Common myeloid progenitor, CD34-positive (primary cell): ENCODE measurements around the gene KLHL29.
A peak's percentile ranks its signal among the peaks of the same experiment; 100 is the strongest.

Experiments used
- CTCF ChIA-PET: fragments of 350-600 bp; sonication (Branson Sonifier 250); formaldehyde crosslinking; loops from one replicate; lab custom pipeline; 2021; ENCODE audit warnings: antibody characterized with exemption; lab: Charles Lee
- POLR2A ChIA-PET: fragments of 350-600 bp; sonication (Branson Sonifier 250); formaldehyde crosslinking; loops from one replicate; lab custom pipeline; 2021; ENCODE audit warnings: antibody characterized with exemption; lab: Charles Lee
- DNase-seq, 3 donors: peaks; one replicate each; pipeline versions ENCODE4 v3.0.0 to v3.0.0-alpha.2; 2013
- H3K27ac ChIP-seq, 2 experiments: 1 replicate in 1 of 2; 2 replicates in 1 of 2; pipeline ENCODE4 v1.7.0; 2013; ENCODE audit warnings: inconsistent platforms in 2 of 2, low read length in 2 of 2, mild to moderate bottlenecking in 2 of 2, low read depth in 1 of 2, moderate library complexity in 1 of 2; ENCODE audit not compliant: severe bottlenecking in 2 of 2, insufficient read depth in 1 of 2, poor library complexity in 1 of 2
- H3K27me3 ChIP-seq, 5 experiments: replicated peaks in 2 of 5; 1 replicate in 3 of 5; 2 replicates in 2 of 5; pipeline versions ENCODE4 v1.6.1 to v1.7.0; 2013; ENCODE audit warnings: low read length in 4 of 5, mild to moderate bottlenecking in 2 of 5, moderate library complexity in 2 of 5, inconsistent platforms in 1 of 5; ENCODE audit not compliant: insufficient read depth in 5 of 5, control insufficient read depth in 4 of 5
- H3K36me3 ChIP-seq, 4 experiments: 1 replicate in 2 of 4; 2 replicates in 2 of 4; pipeline versions ENCODE4 v1.6.1 to v1.7.0; 2013; ENCODE audit warnings: low read length in 3 of 4, control low read depth in 1 of 4, mild to moderate bottlenecking in 1 of 4; ENCODE audit not compliant: control insufficient read depth in 4 of 4, insufficient read depth in 4 of 4
- H3K4me1 ChIP-seq, 4 experiments: 1 replicate in 3 of 4; 2 replicates in 1 of 4; pipeline versions ENCODE4 v1.6.1 to v1.7.1; 2013; ENCODE audit warnings: low read length in 3 of 4, mild to moderate bottlenecking in 3 of 4, control low read depth in 1 of 4, inconsistent platforms in 1 of 4, moderate library complexity in 1 of 4; ENCODE audit not compliant: control insufficient read depth in 4 of 4, insufficient read depth in 4 of 4; ENCODE audit errors: control extremely low read depth in 1 of 4
- H3K4me3 ChIP-seq, 7 experiments: 1 replicate in 4 of 7; 2 replicates in 3 of 7; pipeline versions ENCODE4 v1.5.1 to v1.7.0; 2013; ENCODE audit warnings: mild to moderate bottlenecking in 7 of 7, low read length in 6 of 7, moderate library complexity in 6 of 7, inconsistent platforms in 2 of 7, low read depth in 2 of 7, control low read depth in 1 of 7; ENCODE audit not compliant: insufficient read depth in 4 of 7, control insufficient read depth in 1 of 7; ENCODE audit errors: extremely low read depth in 1 of 7
- H3K9me3 ChIP-seq, 5 experiments: 1 replicate in 4 of 5; 2 replicates in 1 of 5; pipeline versions ENCODE4 v1.6.1 to v1.7.1; 2013; ENCODE audit warnings: low read length in 4 of 5, mild to moderate bottlenecking in 2 of 5, inconsistent platforms in 1 of 5, low read depth in 1 of 5, moderate library complexity in 1 of 5; ENCODE audit not compliant: control insufficient read depth in 4 of 5, insufficient read depth in 2 of 5; ENCODE audit errors: control extremely low read depth in 1 of 5
- WGBS: methylation state at CpG from one replicate; pipeline ENCODE4 v1.1.5; 2013; ENCODE audit not compliant: insufficient coverage; 5-methylcytosine and 5-hydroxymethylcytosine counted together

The KLHL29 gene

DNA sequence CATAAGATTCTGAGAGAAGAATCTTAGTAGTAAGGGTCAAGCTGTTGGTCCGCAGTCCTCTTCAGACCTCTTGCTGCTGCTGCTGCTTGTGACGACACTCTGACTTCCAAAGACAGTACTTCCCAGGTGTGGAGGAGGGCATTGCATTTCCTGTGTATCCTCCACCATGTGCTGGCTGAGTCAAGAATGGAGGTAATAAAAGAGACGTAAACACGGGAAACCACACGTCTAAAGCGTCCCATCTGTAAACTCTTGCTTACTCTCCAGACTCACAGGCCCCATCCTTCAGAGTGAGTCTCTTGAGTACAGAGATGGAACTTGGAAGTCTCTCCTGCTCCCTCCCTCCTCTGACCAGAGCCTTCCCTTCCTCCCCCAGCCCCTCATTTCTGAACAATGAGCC is 25.6 kb downstream of the KLHL29 start:
- H3K4me3 ChIP-seq: no peak overlapping the region
- ChIA-PET CTCF (no interaction called here), POLR2A (no interaction called here)
- 93% methylated on average over 3 of the region's 6 CpGs for WGBS
- peaks cover 0 to 18% (median 11%) of the 10 kb centered on the region in 5 experiments for H3K27me3 ChIP-seq
- H3K4me1 ChIP-seq: no peaks in the 10 kb centered on the region
- H3K36me3 ChIP-seq: no peaks in the 10 kb centered on the region
- DNase-seq: no peak
- no peaks in the 10 kb centered on the region for H3K9me3 ChIP-seq
- H3K27ac ChIP-seq: no peak overlapping the region

DNA sequence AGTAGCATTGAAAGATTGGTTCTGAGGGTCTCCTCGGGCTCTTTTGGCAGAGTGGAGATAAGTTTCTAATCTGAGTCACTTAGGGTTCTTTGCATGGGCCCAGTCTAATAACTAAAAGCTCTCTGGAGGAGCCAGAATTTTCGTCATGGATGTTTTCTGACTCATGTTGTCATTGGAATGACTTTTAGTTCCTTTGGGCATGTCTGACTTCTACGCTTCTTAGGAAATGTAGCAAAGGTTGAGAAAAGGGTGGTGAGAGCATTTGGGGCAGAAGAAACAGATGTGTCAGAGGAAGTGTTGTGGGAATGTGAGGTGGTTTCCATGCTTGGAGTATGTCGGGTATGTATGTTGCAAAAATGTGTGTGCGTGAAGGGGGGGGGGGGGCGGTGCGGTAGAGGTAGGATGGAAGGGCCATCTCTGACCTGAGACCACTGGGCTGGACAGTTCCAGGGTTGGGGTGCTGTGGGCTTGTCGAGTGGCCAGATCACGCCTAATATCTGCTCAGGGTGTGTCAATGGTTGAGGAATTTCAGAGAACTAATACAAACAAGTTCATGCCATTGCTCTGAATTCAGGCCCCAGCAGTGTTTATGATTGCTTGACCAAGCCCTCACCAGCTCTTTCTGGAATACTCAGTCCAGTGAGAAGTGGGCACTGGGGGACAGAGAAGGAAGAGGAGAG is 26.9 kb downstream of the KLHL29 start:
- Histone ChIP-seq H3K27ac (no peak overlapping the region), H3K4me3 (no peak overlapping the region), H3K4me1 (no peaks in the 10 kb centered on the region), H3K27me3 (peaks cover 0 to 22% (median 11%) of the 10 kb centered on the region in 5 experiments), H3K9me3 (no peaks in the 10 kb centered on the region), H3K36me3 (no peaks in the 10 kb centered on the region)
- ChIA-PET CTCF (interaction anchor here (1.0 kb wide), 1 partner anchor 8 kb away, joined by 3 read pairs; no protein-coding TSS in a partner anchor), POLR2A (no interaction called here)
- DNase-seq: no peak
- 92% methylated on average over 9 of the region's 9 CpGs for WGBS

DNA sequence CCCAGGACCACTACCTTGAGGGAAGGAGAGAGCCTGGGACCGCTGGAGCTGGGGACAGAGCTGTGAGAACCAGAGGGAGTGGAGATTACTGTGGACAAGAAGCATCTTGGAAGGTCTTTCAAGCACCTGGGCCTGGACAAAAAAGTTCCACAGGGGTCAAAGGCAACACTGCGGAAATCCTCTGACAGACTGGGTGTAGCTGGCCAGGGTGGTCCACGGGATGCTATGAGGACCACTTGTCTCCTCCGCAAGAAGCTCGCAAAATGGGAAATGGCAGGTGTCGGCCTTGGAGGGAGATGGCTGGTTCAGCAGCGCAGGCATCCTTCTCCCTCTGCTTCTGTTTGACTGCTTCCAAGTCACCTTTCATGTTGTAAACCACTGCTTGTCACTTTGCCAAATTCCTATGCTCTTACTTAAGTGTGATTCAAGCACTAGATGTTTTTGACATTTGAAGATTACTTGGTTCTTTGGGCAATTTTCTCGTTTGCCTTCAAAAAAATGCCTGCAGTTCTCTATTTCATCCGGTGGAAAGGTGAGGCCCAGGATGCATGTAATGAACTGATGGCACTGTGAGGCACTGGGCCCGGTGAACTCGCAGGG is 27.7 kb downstream of the KLHL29 start:
- CTCF ChIA-PET: interaction anchor here (1.0 kb wide), 1 partner anchor 8 kb away, joined by 3 read pairs; no protein-coding TSS in a partner anchor
- WGBS: 78% methylated on average over 11 of the region's 11 CpGs
- H3K4me3 ChIP-seq: no peak overlapping the region
- DNase-seq: no peak
- H3K36me3 ChIP-seq: no peaks in the 10 kb centered on the region
- no peaks in the 10 kb centered on the region for H3K9me3 ChIP-seq
- H3K27ac ChIP-seq: no peak overlapping the region
- no peaks in the 10 kb centered on the region for H3K4me1 ChIP-seq
- peaks cover 0 to 28% (median 11%) of the 10 kb centered on the region in 5 experiments for H3K27me3 ChIP-seq
- POLR2A ChIA-PET: no interaction called here

DNA sequence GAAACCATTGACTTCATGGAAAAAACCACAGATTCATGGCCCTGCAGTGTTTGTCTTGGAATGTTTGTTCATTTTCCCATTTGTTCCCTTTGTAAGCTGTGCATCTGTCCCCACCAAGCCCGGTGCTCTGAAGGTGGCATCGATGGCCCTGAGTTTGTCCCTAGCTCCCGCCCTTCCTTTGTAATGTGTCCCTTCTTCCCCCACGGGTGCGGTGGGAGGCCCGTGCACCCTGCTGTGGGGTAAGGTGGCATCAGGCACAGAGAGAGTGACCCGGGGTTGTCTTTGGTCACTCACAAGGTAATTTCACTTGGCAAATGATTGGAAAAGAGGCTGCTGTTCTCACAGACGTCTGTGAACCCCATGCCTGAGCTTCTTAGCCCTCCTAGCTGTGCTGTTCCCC is 28.7 kb downstream of the KLHL29 start:
- Histone ChIP-seq H3K27me3 (peaks cover 0 to 36% (median 11%) of the 10 kb centered on the region in 5 experiments), H3K4me3 (no peak overlapping the region), H3K9me3 (no peaks in the 10 kb centered on the region), H3K4me1 (no peaks in the 10 kb centered on the region), H3K36me3 (no peaks in the 10 kb centered on the region), H3K27ac (no peak overlapping the region)
- no peak for DNase-seq
- ChIA-PET POLR2A (no interaction called here), CTCF (interaction anchor here (0.8 kb wide), 1 partner anchor 10 kb away, joined by 3 read pairs; no protein-coding TSS in a partner anchor)
- WGBS: 97% methylated on average over 5 of the region's 8 CpGs

DNA sequence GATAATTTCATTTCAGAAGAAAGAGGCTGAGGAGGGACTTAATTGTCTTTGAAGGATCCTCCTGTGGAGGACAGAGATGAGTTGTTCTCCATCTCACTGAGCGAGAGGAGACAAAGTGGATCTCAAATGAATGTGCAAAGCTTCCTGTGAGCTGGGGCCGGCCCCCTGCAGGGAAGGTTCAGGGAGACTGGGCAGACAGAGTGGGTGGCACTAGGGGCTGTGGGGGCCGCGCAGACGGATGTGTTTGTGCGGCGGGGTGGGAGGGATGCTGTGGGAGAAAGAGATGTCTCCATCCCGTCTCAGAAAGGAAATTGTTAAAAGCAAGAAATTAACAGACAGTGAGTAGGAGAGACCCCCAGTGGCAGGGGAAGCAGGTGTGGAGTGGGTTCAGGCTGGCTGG is 29.1 kb downstream of the KLHL29 start:
- CTCF ChIA-PET: interaction anchor here (0.8 to 1.2 kb wide), 2 partner anchors 10 to 64 kb away, joined by 3 read pairs; no protein-coding TSS in a partner anchor
- no peak overlapping the region for H3K27ac ChIP-seq
- POLR2A ChIA-PET: no interaction called here
- DNase-seq: no peak
- no peaks in the 10 kb centered on the region for H3K4me1 ChIP-seq
- H3K9me3 ChIP-seq: no peaks in the 10 kb centered on the region
- H3K4me3 ChIP-seq: no peak overlapping the region
- peaks cover 0 to 41% (median 11%) of the 10 kb centered on the region in 5 experiments for H3K27me3 ChIP-seq
- H3K36me3 ChIP-seq: no peaks in the 10 kb centered on the region
- WGBS: 96% methylated on average over 8 of the region's 8 CpGs

DNA sequence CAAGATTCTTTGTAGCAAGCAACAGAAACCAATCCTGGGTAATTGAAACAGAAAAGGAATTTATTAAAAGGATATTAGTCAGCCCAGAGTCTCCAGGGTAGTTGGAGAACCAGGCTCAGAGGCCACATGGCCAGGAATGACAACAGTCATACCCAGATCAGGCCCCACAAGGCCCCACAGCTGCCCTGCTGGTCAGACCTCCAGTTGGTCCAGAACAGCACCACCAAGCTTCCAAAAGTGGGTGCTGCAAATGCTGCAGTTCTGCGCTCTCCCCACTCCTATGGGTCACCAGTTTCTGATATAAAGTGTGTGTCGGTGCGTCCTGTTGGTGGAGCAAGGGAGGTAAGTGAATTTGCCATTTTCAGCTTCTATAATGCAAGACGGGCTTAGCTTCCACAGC is 29.9 kb downstream of the KLHL29 start:
- CTCF ChIA-PET: interaction anchor here (1.0 to 1.2 kb wide), 3 partner anchors 12 to 63 kb away, joined by 3 to 4 read pairs (median 3); no protein-coding TSS in a partner anchor
- no peaks in the 10 kb centered on the region for H3K4me1 ChIP-seq

DNA sequence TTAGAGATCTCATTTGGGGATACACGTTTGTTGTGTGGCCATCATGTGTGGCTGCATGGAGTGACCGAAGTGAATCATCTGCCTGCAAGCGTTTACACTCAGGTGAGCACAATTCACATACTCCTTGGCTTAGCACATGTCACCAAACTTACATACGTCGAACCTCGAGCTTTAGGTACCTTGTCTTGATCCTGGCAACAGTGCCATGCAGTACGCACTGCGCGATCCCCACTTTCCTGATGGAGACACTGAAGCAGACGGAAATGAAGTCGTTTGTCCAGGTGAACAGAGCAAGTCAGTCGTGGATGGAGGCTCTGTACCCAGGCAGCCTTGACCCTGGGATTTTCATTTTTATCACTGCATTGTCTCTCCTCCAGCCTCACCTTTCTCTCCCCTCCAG is 32.3 kb downstream of the KLHL29 start:
- CTCF ChIA-PET: interaction anchor here (1.3 kb wide), 1 partner anchor 12 kb away, joined by 3 read pairs; no protein-coding TSS in a partner anchor
- no peak overlapping the region for H3K27ac ChIP-seq
- H3K9me3 ChIP-seq: no peaks in the 10 kb centered on the region
- no peaks in the 10 kb centered on the region for H3K36me3 ChIP-seq
- DNase-seq: no peak
- H3K4me1 ChIP-seq: no peaks in the 10 kb centered on the region
- peaks cover 0 to 35% (median 7%) of the 10 kb centered on the region in 5 experiments for H3K27me3 ChIP-seq
- no peak overlapping the region for H3K4me3 ChIP-seq
- 97% methylated on average over 11 of the region's 12 CpGs for WGBS
- POLR2A ChIA-PET: no interaction called here

More for the DNA sequence above, 29.9 kb downstream of the KLHL29 start:
- H3K27ac ChIP-seq: no peak overlapping the region
- no peaks in the 10 kb centered on the region for H3K9me3 ChIP-seq
- no peaks in the 10 kb centered on the region for H3K36me3 ChIP-seq
- peak overlapping the region in 1 of 7 experiments; percentile 3 for H3K4me3 ChIP-seq
- peaks cover 0 to 36% (median 9%) of the 10 kb centered on the region in 5 experiments for H3K27me3 ChIP-seq
- WGBS: 80% methylated on average over 3 of the region's 4 CpGs
- POLR2A ChIA-PET: no interaction called here
- DNase-seq: no peak
